ENCODE measurements around the gene GHRL.

The GHRL gene

DNA sequence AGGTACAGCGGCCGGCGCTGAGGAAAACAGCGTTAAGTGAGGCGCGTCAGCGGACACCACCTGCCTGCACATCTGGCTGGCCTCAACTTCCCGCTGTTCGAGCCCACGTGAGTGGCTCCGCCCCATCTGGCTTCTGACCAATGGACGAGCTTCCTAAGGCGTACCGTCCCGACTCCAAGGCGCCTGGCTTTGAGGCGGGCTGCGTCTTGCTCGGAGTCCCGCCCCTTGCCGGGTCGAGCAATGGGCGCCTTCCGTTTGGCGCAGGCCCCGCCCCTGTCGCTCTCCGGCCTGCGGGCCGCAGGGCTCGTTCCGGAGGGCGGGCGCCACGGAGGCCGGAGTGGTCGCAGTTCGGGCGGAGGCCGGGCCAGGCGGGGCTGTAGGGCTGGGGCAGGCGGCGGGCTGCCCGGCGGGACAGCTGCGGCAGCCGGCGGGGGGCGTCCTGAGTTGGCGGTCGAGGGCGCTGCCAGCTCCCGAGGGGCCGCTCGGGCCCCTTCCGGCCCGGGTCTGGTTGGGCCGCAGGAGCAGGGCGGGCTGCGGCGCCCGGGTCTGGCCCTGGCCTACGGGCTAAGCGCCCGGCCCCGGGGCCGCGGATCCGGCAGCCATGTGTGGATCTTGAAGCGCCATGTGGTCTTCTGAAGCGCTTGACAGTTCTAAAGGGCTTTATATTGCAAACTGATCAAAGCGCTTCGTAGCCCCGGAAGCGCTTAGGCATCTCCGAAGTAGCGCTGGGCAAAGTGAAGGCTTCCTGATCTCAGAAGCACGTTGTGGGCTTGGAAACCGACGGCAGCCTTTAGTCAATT lies 44.4 kb downstream of the GHRL start, which contains the start of gene TATDN2:
Gene TATDN2, plus strand, starts transcription at position 276 of the 800 bp plus-strand sequence. CDS start 742 bp downstream, outside the sequence.
- peak; percentile 78 to 87 for DNase-seq (ENCODE audit: low read depth in 2 of 2, low spot score in 1 of 2)

DNA sequence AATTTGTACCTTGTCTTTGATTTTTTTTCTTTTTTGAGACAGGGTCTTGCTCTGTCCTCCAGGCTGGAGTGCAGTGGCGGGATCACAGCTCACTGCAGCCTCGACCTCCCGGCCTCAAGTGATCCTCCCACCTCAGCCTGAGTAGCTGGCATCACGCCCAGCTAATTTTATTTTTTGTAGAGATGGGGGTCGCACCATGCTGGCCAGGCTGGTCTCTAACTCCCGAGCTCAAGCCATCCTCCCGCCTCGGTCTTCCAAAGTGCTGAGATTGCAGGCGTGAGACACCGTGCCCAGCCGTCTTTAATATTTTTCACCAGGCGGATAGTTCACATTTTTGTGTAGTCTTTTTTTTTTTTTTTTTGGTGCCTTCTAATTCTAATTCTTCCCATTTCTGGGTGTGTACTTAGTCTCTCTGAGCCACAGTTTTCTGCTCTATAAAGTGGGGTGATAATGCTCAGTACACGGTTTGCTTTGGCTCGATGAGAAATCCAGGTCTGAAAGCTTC lies 45.0 kb downstream of the GHRL start:
- DNase-seq (ENCODE audit: low read depth in 2 of 2, low spot score in 1 of 2), result no peak

DNA sequence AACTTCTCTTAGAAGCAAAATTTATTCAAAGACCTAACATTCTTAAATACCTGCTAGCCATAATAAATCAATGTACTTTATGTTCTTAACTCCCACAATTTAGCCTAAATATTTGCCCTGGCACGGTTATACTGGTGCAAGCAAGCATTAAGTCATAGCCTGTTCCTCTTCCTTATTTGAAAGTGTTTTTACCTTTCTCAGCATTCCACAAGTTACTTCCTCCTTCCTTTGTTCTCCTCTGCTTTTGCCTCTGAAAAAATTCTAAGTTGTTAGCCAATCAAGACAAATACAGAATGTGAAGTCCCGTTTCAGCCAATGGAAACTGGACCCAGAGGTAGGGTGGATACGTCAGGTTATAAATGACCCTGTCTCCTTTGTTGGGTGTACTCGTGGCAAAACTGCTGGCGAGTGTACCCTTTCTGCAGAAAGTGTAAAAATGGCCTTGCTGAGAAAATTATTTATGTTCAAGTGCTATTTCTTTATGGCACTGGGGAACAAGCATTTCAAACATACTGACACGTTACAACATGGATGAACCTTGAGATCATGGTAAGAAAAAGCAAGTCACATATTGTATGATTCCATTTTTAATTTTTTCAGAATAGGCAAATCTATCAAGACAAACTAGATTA lies 47.5 kb downstream of the GHRL start:
- no peak for DNase-seq (ENCODE audit: low read depth in 2 of 2, low spot score in 1 of 2)

DNA sequence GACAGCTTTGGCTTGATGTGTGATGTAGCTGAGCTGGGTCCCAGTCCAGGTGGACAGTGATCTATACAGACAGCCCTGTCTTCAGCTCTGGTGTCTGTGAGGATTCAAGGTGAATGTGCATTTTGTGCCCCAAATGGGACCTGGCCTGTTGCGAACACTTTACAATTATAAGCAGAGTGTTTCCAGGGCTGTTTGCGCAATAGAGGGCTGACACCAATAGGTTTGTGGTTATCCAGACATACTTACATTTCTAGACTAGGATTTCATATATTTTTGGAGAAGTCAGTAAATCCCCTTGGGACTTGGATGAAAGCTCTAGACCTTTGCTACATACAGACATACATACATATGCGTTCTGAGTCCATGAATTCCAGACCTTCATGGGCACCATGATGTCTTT lies 48.7 kb downstream of the GHRL start:
- DNase-seq (ENCODE audit: low read depth in 2 of 2, low spot score in 1 of 2), result no peak

DNA sequence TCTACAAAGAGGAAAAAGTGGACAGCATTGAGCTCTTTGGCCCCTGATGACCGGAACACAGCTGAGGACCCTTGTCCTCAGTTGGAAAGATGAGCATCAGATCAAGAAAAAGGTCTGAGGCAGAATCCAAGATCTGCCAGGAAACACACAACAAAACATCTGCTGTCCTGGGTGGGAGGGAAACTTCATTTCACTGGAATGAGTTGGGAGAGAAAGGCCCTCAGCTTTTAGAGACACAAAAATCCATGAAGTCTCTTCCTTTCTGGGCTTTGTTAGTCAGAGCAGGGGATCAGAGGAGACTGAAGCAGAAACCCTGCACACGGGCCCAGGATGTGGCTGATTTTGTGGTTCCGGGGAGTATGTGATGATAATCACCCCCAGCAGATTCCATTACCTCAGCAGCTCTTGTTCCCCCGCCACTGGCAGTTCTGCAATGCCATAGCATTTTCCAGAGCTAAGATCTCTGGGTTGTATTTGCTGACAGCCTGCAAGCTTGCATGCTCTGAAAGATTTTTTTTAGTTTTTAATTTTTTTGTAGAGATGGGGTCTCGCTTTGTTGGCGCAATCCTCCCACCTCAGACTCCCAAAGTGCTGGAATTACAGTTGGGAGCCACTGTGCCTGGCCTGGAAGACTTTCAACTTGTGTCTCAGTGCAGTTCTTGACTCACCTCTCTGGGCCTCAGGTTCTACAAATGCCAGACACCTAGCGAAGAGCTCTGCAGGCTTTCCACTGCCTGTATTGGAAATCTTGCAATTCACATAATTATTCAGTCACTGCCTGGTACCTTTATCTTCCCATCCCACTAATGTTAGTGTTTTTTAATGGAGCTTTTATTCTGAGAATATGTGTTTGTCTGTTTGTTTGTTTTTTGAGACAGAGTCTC lies 50.3 kb downstream of the GHRL start:
- DNase-seq (ENCODE audit: low read depth in 2 of 2, low spot score in 1 of 2), result peak; percentile 46 to 61

DNA sequence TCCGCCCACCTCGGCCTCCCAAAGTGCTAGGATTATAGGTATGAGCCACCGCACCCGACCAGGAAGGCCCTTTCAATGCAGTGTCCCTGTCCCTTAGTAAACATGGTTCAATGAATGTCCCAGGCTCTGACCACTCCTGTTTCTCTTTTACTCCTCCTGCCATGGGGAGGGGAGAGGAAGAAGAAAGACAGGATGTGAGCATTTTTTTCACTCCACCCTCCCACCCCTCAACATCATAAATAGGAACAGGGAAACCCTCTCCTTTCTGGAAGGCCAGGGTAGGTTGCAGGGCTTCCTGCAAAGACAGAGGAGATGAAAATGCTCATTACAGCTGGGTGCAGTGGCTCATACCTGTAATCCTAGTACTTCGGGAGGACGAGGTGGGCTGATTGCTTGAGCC lies 51.9 kb downstream of the GHRL start:
- no peak for DNase-seq (ENCODE audit: low read depth in 2 of 2, low spot score in 1 of 2)

DNA sequence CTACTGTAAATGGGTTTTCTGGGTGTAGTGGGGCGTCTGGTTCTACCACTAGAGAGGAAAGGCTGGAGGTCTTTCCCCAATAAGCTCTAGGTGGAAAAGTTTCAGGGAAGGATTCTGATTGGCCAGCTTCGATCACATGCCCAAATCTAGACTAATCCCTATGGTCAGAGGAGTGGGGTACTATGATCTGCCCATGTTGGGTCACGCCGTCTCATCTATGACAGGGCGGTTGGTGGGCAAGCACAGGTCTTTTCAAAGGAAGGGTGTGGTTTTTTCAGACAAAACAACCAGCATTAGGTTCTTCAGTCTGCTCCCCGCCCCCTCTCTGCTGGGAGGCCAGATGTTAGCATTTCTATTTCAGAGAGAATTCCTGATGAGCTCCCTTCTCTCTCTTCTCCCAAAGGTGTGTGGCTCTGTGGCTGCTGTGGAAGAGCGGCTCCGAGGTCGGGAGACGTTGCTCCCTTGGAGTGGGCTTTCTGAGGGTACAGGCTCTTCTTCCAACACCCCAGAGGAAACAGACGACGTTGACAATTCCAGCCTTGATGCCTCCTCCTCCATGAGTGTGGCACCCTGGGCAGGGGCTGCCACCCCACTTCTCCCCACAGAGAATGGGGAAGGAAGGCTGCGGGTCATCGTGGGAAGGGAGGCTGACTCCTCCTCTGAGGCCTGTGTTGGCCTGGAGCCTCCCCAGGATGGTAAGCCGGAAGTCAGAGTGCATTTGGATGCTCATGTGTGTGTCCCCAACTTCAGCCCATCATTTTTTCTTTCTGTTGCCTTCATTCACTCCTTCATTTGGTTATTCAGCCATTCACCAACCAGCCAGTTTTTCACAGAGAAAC lies 54.2 kb downstream of the GHRL start:
- peak in 1 of 2 donors; percentile 18 for DNase-seq (ENCODE audit: low read depth in 2 of 2, low spot score in 1 of 2)
